ENCODE measurements around the gene PDS5A. TPM values are rescaled to one million over a fixed set of nuclear protein-coding genes. Genes with fewer than 3 reads are reported as not detected.

PDS5A gene
- total and polyA plus RNA-seq, 9 of the 15 experiments (the other 6 are each of a cell fraction or from before 2014, with no cell fraction given): 16.4 to 85.4 (median 70.0) TPM

- no peaks in the 10 kb centered on the region; the same call in 1 of the 2 replicates for H3K9me3 ChIP-seq (replicated peaks; ENCODE audit: control insufficient read depth, insufficient read depth, low read depth, low read length)
- H3K4me1 ChIP-seq (replicated peaks in 1 of 2; ENCODE audit: control insufficient read depth in 2 of 2, insufficient read depth in 2 of 2, low read length in 2 of 2): no peaks in the 10 kb centered on the region; a peak in 1 of 5 replicates
- intact Hi-C loops (cut with micrococcal nuclease): loop anchor here (1.0 kb wide), 1 partner anchor 168 kb away; no protein-coding TSS in a partner anchor
- no peaks in the 10 kb centered on the region for H3K79me2 ChIP-seq (ENCODE audit: control insufficient read depth, insufficient read depth, low read length)
- BruUV-seq (replicated peaks): no TSS peak
- in situ Hi-C loops (cut with MboI): no loop called here
- no peak overlapping the region for H3K4me2 ChIP-seq (ENCODE audit: insufficient read depth, low read length)
- no peak overlapping the region for H2AFZ ChIP-seq (ENCODE audit: low read depth, low read length)
- POLR2A ChIA-PET: no interaction called here
- FAIRE-seq (no peak), ATAC-seq (peak; percentile 85), DNase-seq (ENCODE audit: extremely low read depth in 1 of 4, low spot score in 3 of 4) (peak in 1 of 4 experiments; percentile 27)
- H3K9me1 ChIP-seq (ENCODE audit: control insufficient read depth, insufficient read depth, low read length): no peaks in the 10 kb centered on the region
- no peak overlapping the region for H3K4me3 ChIP-seq
- H3K9ac ChIP-seq (ENCODE audit: insufficient read depth in 1 of 2, low read depth in 2 of 2, low read length in 2 of 2): no peak overlapping the region
- H4K20me1 ChIP-seq (replicated peaks; ENCODE audit: control insufficient read depth, insufficient read depth, low read length): no peaks in the 10 kb centered on the region
- H3K36me3 ChIP-seq (ENCODE audit: control insufficient read depth, insufficient read depth, low read length): no peaks in the 10 kb centered on the region
- no peak overlapping the region for H3K27ac ChIP-seq (ENCODE audit: extremely low read depth, low read depth, low read length)
- CTCF ChIA-PET (ENCODE audit: low intra/inter-chr PET ratio): interaction anchor here (0.7 kb wide), 1 partner anchor 566 kb away, joined by 4 read pairs; no protein-coding TSS in a partner anchor
- H3K27me3 ChIP-seq (ENCODE audit: control insufficient read depth in 2 of 2, insufficient read depth in 2 of 2, low read length in 2 of 2): no peaks in the 10 kb centered on the region
- WGBS (ENCODE audit: insufficient coverage, low coverage, missing lambda C conversion rate): 19% methylated on average over 8 of the region's 8 CpGs
- TF ChIP-seq ARID1B (IDR thresholded peaks at IDR 0.05): no peak
- peak in 1 of 2 experiments; percentile 55; a peak in 2 of 4 replicates for TF ChIP-seq RAD21 (CRISPR knock-in tag; conservative IDR thresholded peaks at IDR 0.05 in 1 of 2, IDR thresholded peaks at IDR 0.05 in 1 of 2)
- TF ChIP-seq CREM (IDR thresholded peaks at IDR 0.05; ENCODE audit: low read depth): no peak
- no peak for TF ChIP-seq XRCC4 (IDR thresholded peaks at IDR 0.05; ENCODE audit: extremely low read depth, insufficient read depth, insufficient read length)
- no peak for TF ChIP-seq JUND (IDR thresholded peaks at IDR 0.05; ENCODE audit: borderline replicate concordance, low read depth, low read length)
- TF ChIP-seq JUND (tag; IDR thresholded peaks at IDR 0.05; ENCODE audit: borderline replicate concordance, low read depth, low read length): no peak
- no peak for TF ChIP-seq THRA (IDR thresholded peaks at IDR 0.05)
- no peak for TF ChIP-seq NR2C2 (CRISPR knock-in tag; IDR thresholded peaks at IDR 0.05)
- TF ChIP-seq NR2C2 (tag; IDR thresholded peaks at IDR 0.05): no peak
- 0 out of 4 replicates have a peak, but pooled peaks of 1 of the 2 experiments have one; percentile 20 for TF ChIP-seq HDAC1 (IDR thresholded peaks at IDR 0.05)
- TF ChIP-seq FOXK2 (conservative IDR thresholded peaks at IDR 0.05 in 1 of 2, IDR thresholded peaks at IDR 0.05 in 1 of 2; ENCODE audit: low read depth in 2 of 2): no peak
- TF ChIP-seq MCM2 (IDR thresholded peaks at IDR 0.05; ENCODE audit: low read depth): no peak
- TF ChIP-seq KDM1A (IDR thresholded peaks at IDR 0.05): peak; percentile 72 to 81
- TF ChIP-seq ZNF212 (CRISPR knock-in tag; IDR thresholded peaks at IDR 0.05): no peak
- no peak for TF ChIP-seq ZNF592 (IDR thresholded peaks at IDR 0.05)
- no peak for TF ChIP-seq MIER1 (IDR thresholded peaks at IDR 0.05; ENCODE audit: low read depth)
- TF ChIP-seq SAFB (IDR thresholded peaks at IDR 0.05; ENCODE audit: borderline replicate concordance, low read depth, low read length): no peak
- TF ChIP-seq PCBP2 (IDR thresholded peaks at IDR 0.05; ENCODE audit: low read depth, low read length, poor library complexity, severe bottlenecking): no peak
- TF ChIP-seq NCOA1 (IDR thresholded peaks at IDR 0.05; ENCODE audit: low read depth): no peak
Observed at GRCh38 chr4:39808231-39808749, 169.4 kb downstream of the PDS5A start.

Measured in K562 (cell line).